Kidney glomerular epithelial cell (primary cell): ENCODE data around the gene PEAK1.
A peak's percentile ranks its signal among the peaks of the same experiment; 100 is the strongest.

Source experiments
- DNase-seq: peaks from one replicate; lab custom pipeline; 2025; lab: John Stamatoyannopoulos, UW

The PEAK1 gene

GRCh38 chr15:77398927-77399326, 21.0 kb downstream of the PEAK1 start:
- DNase-seq, result no peak

GRCh38 chr15:77396692-77397091, 23.2 kb downstream of the PEAK1 start:
- no peak for DNase-seq

- DNase-seq, result no peak
These were observed 24.7 kb downstream of the PEAK1 start for GRCh38 chr15:77395013-77395774.

- DNase-seq, result no peak
These were observed 26.4 kb downstream of the PEAK1 start for GRCh38 chr15:77393471-77393840.

GRCh38 chr15:77392762-77393470, 27.0 kb downstream of the PEAK1 start:
- no peak for DNase-seq

GRCh38 chr15:77391372-77391951, 28.4 kb downstream of the PEAK1 start:
- no peak for DNase-seq

GRCh38 chr15:77387365-77388105, 32.4 kb downstream of the PEAK1 start:
- no peak for DNase-seq

- no peak for DNase-seq
These were observed 33.3 kb downstream of the PEAK1 start for GRCh38 chr15:77386626-77387025.

- no peak for DNase-seq
These were observed 35.1 kb downstream of the PEAK1 start for GRCh38 chr15:77384589-77385359.

- DNase-seq, result no peak
These were observed 35.8 kb downstream of the PEAK1 start for GRCh38 chr15:77384086-77384485.

GRCh38 chr15:77380033-77380432, 39.9 kb downstream of the PEAK1 start:
- no peak for DNase-seq

GRCh38 chr15:77376770-77377169, 43.1 kb downstream of the PEAK1 start:
- no peak for DNase-seq

GRCh38 chr15:77375133-77375532, 44.8 kb downstream of the PEAK1 start:
- no peak for DNase-seq

GRCh38 chr15:77373441-77373840, 46.5 kb downstream of the PEAK1 start:
- no peak for DNase-seq

GRCh38 chr15:77371850-77372563, 47.9 kb downstream of the PEAK1 start:
- no peak for DNase-seq

- DNase-seq, result no peak
These were observed 49.3 kb downstream of the PEAK1 start for GRCh38 chr15:77370580-77370979.

GRCh38 chr15:77369168-77369567, 50.7 kb downstream of the PEAK1 start:
- DNase-seq, result peak; percentile 14

GRCh38 chr15:77367631-77368030, 52.3 kb downstream of the PEAK1 start:
- no peak for DNase-seq

- no peak for DNase-seq
These were observed 58.4 kb downstream of the PEAK1 start for GRCh38 chr15:77361456-77361855.

GRCh38 chr15:77358545-77359240, 61.2 kb downstream of the PEAK1 start:
- no peak for DNase-seq
